ENCODE measurements around the gene DMPK. TPM values are rescaled to one million over a fixed set of nuclear protein-coding genes. Genes with fewer than 3 reads are reported as not detected.

Gene DMPK
- total and polyA plus RNA-seq, 2 experiments from 2014 or later: 9.8 to 24.0 TPM

DNA sequence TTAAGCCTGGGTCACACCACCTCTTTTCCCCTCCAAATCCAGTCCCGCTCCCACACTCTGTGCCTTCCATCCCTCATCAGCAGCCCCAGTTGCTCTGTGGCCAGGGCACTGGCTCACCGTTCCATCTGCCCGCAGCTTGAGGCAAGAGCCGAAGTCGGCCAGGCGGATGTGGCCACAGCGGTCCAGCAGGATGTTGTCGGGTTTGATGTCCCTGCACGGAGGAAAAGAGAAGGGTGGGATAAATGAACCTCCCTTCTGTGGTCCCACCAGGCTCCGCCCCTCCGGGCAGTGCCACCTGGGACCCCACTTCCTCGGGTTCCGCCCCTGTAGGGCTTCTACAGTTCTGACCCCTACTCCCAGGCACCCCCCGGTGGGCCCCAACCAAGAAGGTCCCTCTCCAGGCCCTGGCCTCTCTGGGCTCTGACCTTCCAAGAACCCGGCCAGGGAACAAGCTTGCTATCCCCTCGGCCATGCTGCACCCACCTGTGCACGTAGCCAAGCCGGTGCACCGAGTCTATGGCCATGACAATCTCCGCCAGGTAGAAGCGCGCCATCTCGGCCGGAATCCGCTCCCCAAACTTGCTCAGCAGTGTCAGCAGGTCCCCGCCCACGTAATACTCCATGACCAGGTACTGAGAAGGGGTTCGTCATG lies 4.2 kb downstream of the DMPK start (continued):
- TF ChIP-seq, protein P1, sequence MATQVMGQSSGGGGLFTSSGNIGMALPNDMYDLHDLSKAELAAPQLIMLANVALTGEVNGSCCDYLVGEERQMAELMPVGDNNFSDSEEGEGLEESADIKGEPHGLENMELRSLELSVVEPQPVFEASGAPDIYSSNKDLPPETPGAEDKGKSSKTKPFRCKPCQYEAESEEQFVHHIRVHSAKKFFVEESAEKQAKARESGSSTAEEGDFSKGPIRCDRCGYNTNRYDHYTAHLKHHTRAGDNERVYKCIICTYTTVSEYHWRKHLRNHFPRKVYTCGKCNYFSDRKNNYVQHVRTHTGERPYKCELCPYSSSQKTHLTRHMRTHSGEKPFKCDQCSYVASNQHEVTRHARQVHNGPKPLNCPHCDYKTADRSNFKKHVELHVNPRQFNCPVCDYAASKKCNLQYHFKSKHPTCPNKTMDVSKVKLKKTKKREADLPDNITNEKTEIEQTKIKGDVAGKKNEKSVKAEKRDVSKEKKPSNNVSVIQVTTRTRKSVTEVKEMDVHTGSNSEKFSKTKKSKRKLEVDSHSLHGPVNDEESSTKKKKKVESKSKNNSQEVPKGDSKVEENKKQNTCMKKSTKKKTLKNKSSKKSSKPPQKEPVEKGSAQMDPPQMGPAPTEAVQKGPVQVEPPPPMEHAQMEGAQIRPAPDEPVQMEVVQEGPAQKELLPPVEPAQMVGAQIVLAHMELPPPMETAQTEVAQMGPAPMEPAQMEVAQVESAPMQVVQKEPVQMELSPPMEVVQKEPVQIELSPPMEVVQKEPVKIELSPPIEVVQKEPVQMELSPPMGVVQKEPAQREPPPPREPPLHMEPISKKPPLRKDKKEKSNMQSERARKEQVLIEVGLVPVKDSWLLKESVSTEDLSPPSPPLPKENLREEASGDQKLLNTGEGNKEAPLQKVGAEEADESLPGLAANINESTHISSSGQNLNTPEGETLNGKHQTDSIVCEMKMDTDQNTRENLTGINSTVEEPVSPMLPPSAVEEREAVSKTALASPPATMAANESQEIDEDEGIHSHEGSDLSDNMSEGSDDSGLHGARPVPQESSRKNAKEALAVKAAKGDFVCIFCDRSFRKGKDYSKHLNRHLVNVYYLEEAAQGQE (IDR thresholded peaks at IDR 0.05; ENCODE audit: unreplicated experiment): no peak
- TF ChIP-seq NANOG (IDR thresholded peaks at IDR 0.05; ENCODE audit: borderline replicate concordance) (no peak), ZNF331 (CRISPR knock-in tag; IDR thresholded peaks at IDR 0.05; ENCODE audit: low read depth) (no peak), CTCF (conservative IDR thresholded peaks at IDR 0.05; ENCODE audit: low read depth in 2 of 2) (no peak), CREB1 (CRISPR knock-in tag; IDR thresholded peaks at IDR 0.05; ENCODE audit: low read depth) (no peak), EZH2 (IDR thresholded peaks at IDR 0.05; ENCODE audit: low read depth, unreplicated experiment) (no peak), STAT1 (IDR thresholded peaks at IDR 0.05; ENCODE audit: unreplicated experiment) (no peak)

DNA sequence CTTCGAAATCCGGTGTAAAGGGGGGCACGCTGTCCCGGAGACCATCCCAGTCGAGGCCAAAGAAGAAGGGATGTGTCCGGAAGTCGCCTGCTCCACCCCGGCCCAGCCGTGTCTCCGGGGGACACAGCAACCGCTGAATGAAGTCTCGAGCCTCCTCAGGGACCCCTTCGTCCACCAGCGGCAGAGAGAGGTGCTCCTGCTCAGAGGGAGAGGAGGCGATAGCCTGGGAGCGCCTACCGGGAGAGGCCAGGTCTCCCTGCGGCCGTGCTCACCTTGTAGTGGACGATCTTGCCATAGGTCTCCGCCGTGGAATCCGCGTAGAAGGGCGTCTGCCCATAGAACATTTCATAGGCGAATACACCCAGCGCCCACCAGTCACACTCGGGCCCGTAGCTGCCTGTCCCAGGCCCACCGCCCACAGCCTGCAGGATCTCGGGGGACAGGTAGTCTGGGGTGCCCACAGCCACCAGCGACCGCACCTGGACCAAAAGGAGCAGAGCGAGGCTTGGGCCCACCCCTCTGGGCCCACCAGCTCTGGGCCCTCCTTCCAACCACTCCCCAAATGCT lies 4.8 kb downstream of the DMPK start:
- Histone ChIP-seq H3K79me2 (replicated peaks; ENCODE audit: insufficient read depth) (no peaks in the 10 kb centered on the region), H3K4me3 (no peak overlapping the region), H3K4me1 (ENCODE audit: insufficient read depth) (peaks cover 23% of the 10 kb centered on the region), H3K9me2 (ENCODE audit: insufficient read depth) (no peaks in the 10 kb centered on the region), H3K27ac (ENCODE audit: low read depth) (no peak overlapping the region), H4K20me1 (replicated peaks; ENCODE audit: insufficient read depth) (peaks cover 10% of the 10 kb centered on the region), H2AFZ (no peak overlapping the region), H3F3A (replicated peaks; ENCODE audit: low read depth) (peaks cover 22% of the 10 kb centered on the region; the same call in 1 of the 2 replicates), H3K4me2 (no peak overlapping the region), H3K27me3 (ENCODE audit: insufficient read depth) (peaks cover 8% of the 10 kb centered on the region), H3K36me3 (ENCODE audit: insufficient read depth) (0 out of 2 replicates have a peak, but pooled peaks cover 3% of the 10 kb centered on the region)
- no peak for ATAC-seq
- Mint-ChIP-seq H3K4me1 (peaks cover 25% of the 10 kb centered on the region), H3K9me3 (no peaks in the 10 kb centered on the region; the same call in 2 of the 3 replicates), H3K4me3 (no peak overlapping the region), H3K27me3 (ENCODE audit: insufficient read depth, low read depth, poor library complexity) (peaks cover 33% of the 10 kb centered on the region), H3K36me3 (ENCODE audit: low read depth) (peaks cover 41% of the 10 kb centered on the region), H3K27ac (no peak overlapping the region)
- no peak for DNase-seq (ENCODE audit: low spot score)
- TF ChIP-seq ZNF331 (CRISPR knock-in tag; IDR thresholded peaks at IDR 0.05; ENCODE audit: low read depth): no peak
- no peak for TF ChIP-seq ZNF114 (CRISPR knock-in tag; IDR thresholded peaks at IDR 0.05)
- TF ChIP-seq, protein P2, sequence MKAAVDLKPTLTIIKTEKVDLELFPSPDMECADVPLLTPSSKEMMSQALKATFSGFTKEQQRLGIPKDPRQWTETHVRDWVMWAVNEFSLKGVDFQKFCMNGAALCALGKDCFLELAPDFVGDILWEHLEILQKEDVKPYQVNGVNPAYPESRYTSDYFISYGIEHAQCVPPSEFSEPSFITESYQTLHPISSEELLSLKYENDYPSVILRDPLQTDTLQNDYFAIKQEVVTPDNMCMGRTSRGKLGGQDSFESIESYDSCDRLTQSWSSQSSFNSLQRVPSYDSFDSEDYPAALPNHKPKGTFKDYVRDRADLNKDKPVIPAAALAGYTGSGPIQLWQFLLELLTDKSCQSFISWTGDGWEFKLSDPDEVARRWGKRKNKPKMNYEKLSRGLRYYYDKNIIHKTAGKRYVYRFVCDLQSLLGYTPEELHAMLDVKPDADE (IDR thresholded peaks at IDR 0.05): no peak
- TF ChIP-seq JUNB (IDR thresholded peaks at IDR 0.05; ENCODE audit: unreplicated experiment): no peak
- TF ChIP-seq NANOG (IDR thresholded peaks at IDR 0.05; ENCODE audit: borderline replicate concordance): no peak
- no peak for TF ChIP-seq EZH2 (IDR thresholded peaks at IDR 0.05; ENCODE audit: low read depth, unreplicated experiment)
- TF ChIP-seq STAT1 (IDR thresholded peaks at IDR 0.05; ENCODE audit: unreplicated experiment): no peak
- no peak for TF ChIP-seq CTCF (conservative IDR thresholded peaks at IDR 0.05; ENCODE audit: low read depth in 2 of 2)

All from GM23338 (cell line).